ENCODE measurements around the gene NDUFAF8.

Gene NDUFAF8

GRCh38 chr17:81202318-81202717 lies 36.8 kb upstream of the NDUFAF8 start:
- no peak overlapping the region for H3K27ac ChIP-seq (ENCODE audit: low read depth, low read length, severe bottlenecking)
- H3K4me3 ChIP-seq (ENCODE audit: extremely low read depth, insufficient read depth, low read length, poor library complexity, severe bottlenecking) = no peak overlapping the region
- peaks cover 20% of the 10 kb centered on the region for H3K36me3 ChIP-seq (ENCODE audit: control insufficient read depth, insufficient read depth, low read length)
- WGBS, 2 experiments (ENCODE audit: insufficient coverage in 2 of 2) = 96 to 98% methylated on average over 10 of the region's 10 CpGs
- peaks cover 2% of the 10 kb centered on the region for H3K4me1 ChIP-seq (ENCODE audit: control insufficient read depth, insufficient read depth, low read length, poor library complexity, severe bottlenecking)
- no peaks in the 10 kb centered on the region for H3K9me3 ChIP-seq (ENCODE audit: control insufficient read depth, low read length)

- H3K27ac ChIP-seq (ENCODE audit: low read depth, low read length, severe bottlenecking) = no peak overlapping the region
- H3K4me3 ChIP-seq (ENCODE audit: extremely low read depth, insufficient read depth, low read length, poor library complexity, severe bottlenecking) = no peak overlapping the region
- 95 to 97% methylated on average over 20 of the region's 20 CpGs for WGBS, 2 experiments (ENCODE audit: insufficient coverage in 2 of 2)
- peaks cover 2% of the 10 kb centered on the region for H3K4me1 ChIP-seq (ENCODE audit: control insufficient read depth, insufficient read depth, low read length, poor library complexity, severe bottlenecking)
- no peaks in the 10 kb centered on the region for H3K9me3 ChIP-seq (ENCODE audit: control insufficient read depth, low read length)
- peaks cover 21% of the 10 kb centered on the region for H3K36me3 ChIP-seq (ENCODE audit: control insufficient read depth, insufficient read depth, low read length)
These were observed 36.0 kb upstream of the NDUFAF8 start for GRCh38 chr17:81203136-81203535.

- H3K27ac ChIP-seq (ENCODE audit: low read depth, low read length, severe bottlenecking) = no peak overlapping the region
- peaks cover 2% of the 10 kb centered on the region for H3K4me1 ChIP-seq (ENCODE audit: control insufficient read depth, insufficient read depth, low read length, poor library complexity, severe bottlenecking)
- peaks cover 24% of the 10 kb centered on the region for H3K36me3 ChIP-seq (ENCODE audit: control insufficient read depth, insufficient read depth, low read length)
- H3K9me3 ChIP-seq (ENCODE audit: control insufficient read depth, low read length) = no peaks in the 10 kb centered on the region
- H3K4me3 ChIP-seq (ENCODE audit: extremely low read depth, insufficient read depth, low read length, poor library complexity, severe bottlenecking) = no peak overlapping the region
- WGBS, 2 experiments (ENCODE audit: insufficient coverage in 2 of 2) = 80 to 83% methylated on average over 10 of the region's 10 CpGs
These were observed 34.5 kb upstream of the NDUFAF8 start for GRCh38 chr17:81204578-81204977.

GRCh38 chr17:81206166-81206565 lies 33.0 kb upstream of the NDUFAF8 start:
- Histone ChIP-seq H3K4me3 (ENCODE audit: extremely low read depth, insufficient read depth, low read length, poor library complexity, severe bottlenecking) (no peak overlapping the region), H3K4me1 (ENCODE audit: control insufficient read depth, insufficient read depth, low read length, poor library complexity, severe bottlenecking) (no peaks in the 10 kb centered on the region), H3K27ac (ENCODE audit: low read depth, low read length, severe bottlenecking) (no peak overlapping the region), H3K36me3 (ENCODE audit: control insufficient read depth, insufficient read depth, low read length) (peaks cover 18% of the 10 kb centered on the region), H3K9me3 (ENCODE audit: control insufficient read depth, low read length) (no peaks in the 10 kb centered on the region)
- 100% methylated on average over 1 to 2 of the region's 4 CpGs for WGBS, 2 experiments (ENCODE audit: insufficient coverage in 2 of 2)

GRCh38 chr17:81206657-81207056 lies 32.5 kb upstream of the NDUFAF8 start:
- H3K36me3 ChIP-seq (ENCODE audit: control insufficient read depth, insufficient read depth, low read length) = peaks cover 18% of the 10 kb centered on the region
- H3K4me1 ChIP-seq (ENCODE audit: control insufficient read depth, insufficient read depth, low read length, poor library complexity, severe bottlenecking) = no peaks in the 10 kb centered on the region
- H3K27ac ChIP-seq (ENCODE audit: low read depth, low read length, severe bottlenecking) = no peak overlapping the region
- H3K9me3 ChIP-seq (ENCODE audit: control insufficient read depth, low read length) = no peaks in the 10 kb centered on the region
- H3K4me3 ChIP-seq (ENCODE audit: extremely low read depth, insufficient read depth, low read length, poor library complexity, severe bottlenecking) = no peak overlapping the region
- 96 to 98% methylated on average over 5 to 12 of the region's 12 CpGs for WGBS, 2 experiments (ENCODE audit: insufficient coverage in 2 of 2)

GRCh38 chr17:81207610-81208581 lies 31.2 kb upstream of the NDUFAF8 start:
- Histone ChIP-seq H3K27ac (ENCODE audit: low read depth, low read length, severe bottlenecking) (no peak overlapping the region), H3K4me1 (ENCODE audit: control insufficient read depth, insufficient read depth, low read length, poor library complexity, severe bottlenecking) (no peaks in the 10 kb centered on the region), H3K4me3 (ENCODE audit: extremely low read depth, insufficient read depth, low read length, poor library complexity, severe bottlenecking) (no peak overlapping the region), H3K9me3 (ENCODE audit: control insufficient read depth, low read length) (no peaks in the 10 kb centered on the region), H3K36me3 (ENCODE audit: control insufficient read depth, insufficient read depth, low read length) (peaks cover 12% of the 10 kb centered on the region)
- 86 to 95% methylated on average over 11 to 13 of the region's 21 CpGs for WGBS, 2 experiments (ENCODE audit: insufficient coverage in 2 of 2)

- Histone ChIP-seq H3K27ac (ENCODE audit: low read depth, low read length, severe bottlenecking) (no peak overlapping the region), H3K4me1 (ENCODE audit: control insufficient read depth, insufficient read depth, low read length, poor library complexity, severe bottlenecking) (no peaks in the 10 kb centered on the region), H3K4me3 (ENCODE audit: extremely low read depth, insufficient read depth, low read length, poor library complexity, severe bottlenecking) (no peak overlapping the region), H3K9me3 (ENCODE audit: control insufficient read depth, low read length) (no peaks in the 10 kb centered on the region), H3K36me3 (ENCODE audit: control insufficient read depth, insufficient read depth, low read length) (peaks cover 12% of the 10 kb centered on the region)
- 96 to 98% methylated on average over 10 of the region's 10 CpGs for WGBS, 2 experiments (ENCODE audit: insufficient coverage in 2 of 2)
These were observed 30.5 kb upstream of the NDUFAF8 start for GRCh38 chr17:81208651-81209050.

GRCh38 chr17:81209141-81209540 lies 30.0 kb upstream of the NDUFAF8 start:
- no peaks in the 10 kb centered on the region for H3K4me1 ChIP-seq (ENCODE audit: control insufficient read depth, insufficient read depth, low read length, poor library complexity, severe bottlenecking)
- H3K9me3 ChIP-seq (ENCODE audit: control insufficient read depth, low read length) = no peaks in the 10 kb centered on the region
- H3K27ac ChIP-seq (ENCODE audit: low read depth, low read length, severe bottlenecking) = no peak overlapping the region
- peaks cover 12% of the 10 kb centered on the region for H3K36me3 ChIP-seq (ENCODE audit: control insufficient read depth, insufficient read depth, low read length)
- 96% methylated on average over 15 of the region's 16 CpGs for WGBS, 2 experiments (ENCODE audit: insufficient coverage in 2 of 2)
- no peak overlapping the region for H3K4me3 ChIP-seq (ENCODE audit: extremely low read depth, insufficient read depth, low read length, poor library complexity, severe bottlenecking)

- Histone ChIP-seq H3K4me3 (ENCODE audit: extremely low read depth, insufficient read depth, low read length, poor library complexity, severe bottlenecking) (no peak overlapping the region), H3K27ac (ENCODE audit: low read depth, low read length, severe bottlenecking) (no peak overlapping the region), H3K9me3 (ENCODE audit: control insufficient read depth, low read length) (no peaks in the 10 kb centered on the region), H3K4me1 (ENCODE audit: control insufficient read depth, insufficient read depth, low read length, poor library complexity, severe bottlenecking) (no peaks in the 10 kb centered on the region), H3K36me3 (ENCODE audit: control insufficient read depth, insufficient read depth, low read length) (peaks cover 12% of the 10 kb centered on the region)
- 98 to 99% methylated on average over 5 to 7 of the region's 10 CpGs for WGBS, 2 experiments (ENCODE audit: insufficient coverage in 2 of 2)
These were observed 28.7 kb upstream of the NDUFAF8 start for GRCh38 chr17:81210466-81210865.

- no peaks in the 10 kb centered on the region for H3K9me3 ChIP-seq (ENCODE audit: control insufficient read depth, low read length)
- H3K4me1 ChIP-seq (ENCODE audit: control insufficient read depth, insufficient read depth, low read length, poor library complexity, severe bottlenecking) = no peaks in the 10 kb centered on the region
- H3K36me3 ChIP-seq (ENCODE audit: control insufficient read depth, insufficient read depth, low read length) = peaks cover 12% of the 10 kb centered on the region
- WGBS, 2 experiments (ENCODE audit: insufficient coverage in 2 of 2) = 77% methylated on average over 10 to 11 of the region's 14 CpGs
- no peak overlapping the region for H3K4me3 ChIP-seq (ENCODE audit: extremely low read depth, insufficient read depth, low read length, poor library complexity, severe bottlenecking)
- no peak overlapping the region for H3K27ac ChIP-seq (ENCODE audit: low read depth, low read length, severe bottlenecking)
These were observed 28.2 kb upstream of the NDUFAF8 start for GRCh38 chr17:81210868-81211267.

- no peaks in the 10 kb centered on the region for H3K4me1 ChIP-seq (ENCODE audit: control insufficient read depth, insufficient read depth, low read length, poor library complexity, severe bottlenecking)
- H3K4me3 ChIP-seq (ENCODE audit: extremely low read depth, insufficient read depth, low read length, poor library complexity, severe bottlenecking) = no peak overlapping the region
These were observed 26.8 kb upstream of the NDUFAF8 start for GRCh38 chr17:81212365-81212764.

More at GRCh38 chr17:81212365-81212764, 26.8 kb upstream of the NDUFAF8 start:
- Histone ChIP-seq H3K27ac (ENCODE audit: low read depth, low read length, severe bottlenecking) (no peak overlapping the region), H3K9me3 (ENCODE audit: control insufficient read depth, low read length) (no peaks in the 10 kb centered on the region), H3K36me3 (ENCODE audit: control insufficient read depth, insufficient read depth, low read length) (peaks cover 18% of the 10 kb centered on the region)
- 93 to 97% methylated on average over 4 to 6 of the region's 9 CpGs for WGBS, 2 experiments (ENCODE audit: insufficient coverage in 2 of 2)

Measured in mesodermal cell (in vitro differentiated cells).